ENCODE results near the gene COPZ1. TPM values are rescaled to one million over a fixed set of nuclear protein-coding genes. Genes with fewer than 3 reads are reported as not detected.

The COPZ1 gene
- total and polyA plus RNA-seq, 2 donors (not counting 1 experiment from before 2014, with no cell fraction given): 97.9 to 305 TPM

GRCh38 chr12:54292083-54292930 is 32.6 kb upstream of the COPZ1 start:
- TF ChIP-seq CTCF (conservative IDR thresholded peaks at IDR 0.05 in 1 of 2, IDR thresholded peaks at IDR 0.05 in 1 of 2; ENCODE audit: low read depth in 1 of 2, low read length in 2 of 2): no peak
- no peak for TF ChIP-seq EZH2 (IDR thresholded peaks at IDR 0.05; ENCODE audit: low read length, missing control alignments)
- DNase-seq (ENCODE audit: low read depth in 2 of 2): no peak

GRCh38 chr12:54292931-54293241 is 32.0 kb upstream of the COPZ1 start:
- Histone ChIP-seq H4K20me1 (ENCODE audit: control insufficient read depth, extremely low read depth, insufficient read depth, low read length) (no peaks in the 10 kb centered on the region), H3K9me3 (ENCODE audit: control insufficient read depth, insufficient read depth, low read depth, low read length) (no peaks in the 10 kb centered on the region), H3K4me1 (ENCODE audit: control insufficient read depth, extremely low read depth, insufficient read depth, low read length) (no peaks in the 10 kb centered on the region), H3K9ac (ENCODE audit: insufficient read depth, low read length) (no peak overlapping the region), H3K4me3 (replicated peaks in 1 of 4; ENCODE audit: control extremely low read depth in 1 of 4, insufficient read depth in 1 of 4, low read depth in 3 of 4, low read length in 4 of 4) (no peak overlapping the region), H3K36me3 (ENCODE audit: control insufficient read depth, insufficient read depth, low read length) (peaks cover 1% of the 10 kb centered on the region), H3K27me3 (ENCODE audit: control insufficient read depth, insufficient read depth, low read length) (peaks cover 5% of the 10 kb centered on the region), H3K79me2 (ENCODE audit: control insufficient read depth, insufficient read depth, low read length) (no peaks in the 10 kb centered on the region), H3K27ac (ENCODE audit: insufficient read depth, low read length) (no peak overlapping the region), H2AFZ (ENCODE audit: low read length) (no peak overlapping the region), H3K4me2 (ENCODE audit: extremely low read depth, insufficient read depth, low read length) (no peak overlapping the region)
- no peak for TF ChIP-seq EZH2 (IDR thresholded peaks at IDR 0.05; ENCODE audit: low read length, missing control alignments)
- no peak for TF ChIP-seq CTCF (conservative IDR thresholded peaks at IDR 0.05 in 1 of 2, IDR thresholded peaks at IDR 0.05 in 1 of 2; ENCODE audit: low read depth in 1 of 2, low read length in 2 of 2)
- DNase-seq (ENCODE audit: low read depth in 2 of 2): no peak

More at GRCh38 chr12:54292083-54292930, 32.6 kb upstream of the COPZ1 start:
- Histone ChIP-seq H3K27me3 (ENCODE audit: control insufficient read depth, insufficient read depth, low read length) (peaks cover 5% of the 10 kb centered on the region), H3K9me3 (ENCODE audit: control insufficient read depth, insufficient read depth, low read depth, low read length) (no peaks in the 10 kb centered on the region), H3K27ac (ENCODE audit: insufficient read depth, low read length) (no peak overlapping the region), H3K4me2 (ENCODE audit: extremely low read depth, insufficient read depth, low read length) (no peak overlapping the region), H3K36me3 (ENCODE audit: control insufficient read depth, insufficient read depth, low read length) (peaks cover 4% of the 10 kb centered on the region), H2AFZ (ENCODE audit: low read length) (no peak overlapping the region), H4K20me1 (ENCODE audit: control insufficient read depth, extremely low read depth, insufficient read depth, low read length) (no peaks in the 10 kb centered on the region), H3K9ac (ENCODE audit: insufficient read depth, low read length) (no peak overlapping the region), H3K79me2 (ENCODE audit: control insufficient read depth, insufficient read depth, low read length) (no peaks in the 10 kb centered on the region), H3K4me3 (replicated peaks in 1 of 4; ENCODE audit: control extremely low read depth in 1 of 4, insufficient read depth in 1 of 4, low read depth in 3 of 4, low read length in 4 of 4) (no peak overlapping the region), H3K4me1 (ENCODE audit: control insufficient read depth, extremely low read depth, insufficient read depth, low read length) (no peaks in the 10 kb centered on the region)

- H2AFZ ChIP-seq (ENCODE audit: low read length): no peak overlapping the region
- H3K79me2 ChIP-seq (ENCODE audit: control insufficient read depth, insufficient read depth, low read length): no peaks in the 10 kb centered on the region
- no peaks in the 10 kb centered on the region for H3K9me3 ChIP-seq (ENCODE audit: control insufficient read depth, insufficient read depth, low read depth, low read length)
- DNase-seq (ENCODE audit: low read depth in 2 of 2): peak in 1 of 2 donors; percentile 24
- H4K20me1 ChIP-seq (ENCODE audit: control insufficient read depth, extremely low read depth, insufficient read depth, low read length): no peaks in the 10 kb centered on the region
- H3K36me3 ChIP-seq (ENCODE audit: control insufficient read depth, insufficient read depth, low read length): peaks cover 1% of the 10 kb centered on the region
- H3K4me1 ChIP-seq (ENCODE audit: control insufficient read depth, extremely low read depth, insufficient read depth, low read length): no peaks in the 10 kb centered on the region
- H3K4me3 ChIP-seq (replicated peaks in 1 of 4; ENCODE audit: control extremely low read depth in 1 of 4, insufficient read depth in 1 of 4, low read depth in 3 of 4, low read length in 4 of 4): no peak overlapping the region
- TF ChIP-seq EZH2 (IDR thresholded peaks at IDR 0.05; ENCODE audit: low read length, missing control alignments) (no peak), CTCF (conservative IDR thresholded peaks at IDR 0.05 in 1 of 2, IDR thresholded peaks at IDR 0.05 in 1 of 2; ENCODE audit: low read depth in 1 of 2, low read length in 2 of 2) (peak; percentile 81 to 83)
- H3K27ac ChIP-seq (ENCODE audit: insufficient read depth, low read length): no peak overlapping the region
- peaks cover 9% of the 10 kb centered on the region for H3K27me3 ChIP-seq (ENCODE audit: control insufficient read depth, insufficient read depth, low read length)
- H3K9ac ChIP-seq (ENCODE audit: insufficient read depth, low read length): no peak overlapping the region
- no peak overlapping the region for H3K4me2 ChIP-seq (ENCODE audit: extremely low read depth, insufficient read depth, low read length)
These were observed 30.6 kb upstream of the COPZ1 start for GRCh38 chr12:54294152-54294952.
